HG02973 (cell line): Measurements from ENCODE around the gene WFDC2.

Experiments
- ATAC-seq: cut with Tn5 transposase; IDR thresholded peaks from one replicate; pipeline ENCODE4 v1.9.1; 2021; ENCODE audit warnings: moderate library complexity; ENCODE audit not compliant: unreplicated experiment

Gene WFDC2

DNA sequence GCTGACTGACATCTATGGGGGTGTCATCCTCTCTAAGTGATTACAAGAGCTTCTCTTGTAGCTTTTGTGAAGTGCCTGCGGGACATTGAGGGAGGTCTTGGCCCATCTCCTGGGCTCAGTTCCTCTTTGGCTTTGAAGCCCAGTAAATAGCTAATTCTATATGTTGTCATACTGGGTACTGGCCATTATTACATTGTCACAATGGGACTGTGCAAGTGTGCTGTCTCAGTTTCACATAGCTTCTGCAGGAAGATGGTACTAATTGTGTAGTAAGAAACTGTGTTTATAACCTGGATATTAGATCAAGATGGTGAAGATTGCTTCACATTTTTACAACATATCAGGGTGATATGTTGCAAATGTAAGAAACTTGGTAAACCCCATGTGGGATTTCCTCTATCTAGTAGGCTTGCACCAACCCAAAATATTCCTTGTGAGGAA, 26.0 kb downstream of the WFDC2 start:
- ATAC-seq = no peak

DNA sequence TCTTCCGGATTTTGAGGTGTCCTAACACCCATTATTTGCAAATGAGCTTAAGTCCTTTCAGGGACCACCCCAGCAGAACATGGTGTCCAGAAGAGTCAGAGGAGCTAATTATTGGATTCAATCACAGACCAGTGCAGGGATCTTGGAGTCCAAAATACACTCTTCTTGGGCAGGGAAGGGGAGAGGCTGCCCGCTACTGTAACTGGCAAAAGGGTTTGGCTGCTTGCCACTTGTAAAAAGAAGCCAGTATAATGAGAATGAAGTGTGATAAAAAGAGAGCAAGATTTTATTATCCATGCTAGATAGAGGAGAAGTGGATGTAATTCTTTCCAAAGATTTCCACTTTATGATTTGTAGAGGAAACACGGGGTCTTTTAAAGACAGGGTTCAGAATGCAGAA, 26.6 kb downstream of the WFDC2 start:
- no peak for ATAC-seq

DNA sequence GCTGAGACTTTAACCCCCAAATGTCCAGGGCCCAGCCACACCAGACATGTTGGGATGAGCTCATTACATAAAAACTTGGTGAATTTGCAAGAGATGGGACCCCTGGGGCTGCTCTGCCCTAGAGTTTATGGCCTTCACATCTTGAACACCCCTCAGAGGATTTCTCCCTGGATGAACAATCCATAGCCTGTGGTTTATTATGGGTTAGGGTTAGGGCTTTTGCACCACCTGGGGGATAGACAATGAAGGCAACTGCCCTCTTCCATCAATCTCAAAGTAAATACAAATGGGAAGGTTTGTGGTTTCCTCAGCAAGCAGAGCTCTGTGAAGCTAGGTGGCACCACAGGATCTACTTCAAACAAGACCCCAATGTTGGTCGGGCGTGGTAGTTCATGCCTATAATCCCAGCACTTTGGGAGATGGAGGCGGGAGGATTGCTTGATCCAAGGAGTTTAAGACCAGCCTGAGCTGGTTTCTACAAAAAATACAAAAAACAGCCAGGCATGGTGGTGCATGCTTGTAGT, 28.5 kb downstream of the WFDC2 start:
- ATAC-seq = no peak

DNA sequence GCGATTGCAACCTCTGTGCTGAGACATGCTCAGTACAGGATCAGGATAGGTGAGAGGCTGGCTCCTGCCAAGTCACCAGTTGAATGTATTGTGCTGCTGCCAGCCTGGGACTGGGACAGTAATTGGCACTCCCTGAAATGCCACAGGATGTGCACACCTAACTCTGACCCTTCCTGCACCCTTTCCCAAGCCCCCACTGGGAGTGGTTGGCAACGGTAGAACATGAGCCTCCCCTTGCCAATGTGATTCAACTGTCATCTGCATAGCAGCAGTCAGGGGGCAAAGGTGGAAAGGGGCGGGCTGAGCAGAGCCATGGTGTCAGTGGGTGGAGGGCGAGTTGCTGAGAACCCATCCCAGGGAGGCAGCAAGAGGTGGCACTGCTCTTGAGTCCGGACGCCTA, 30.5 kb downstream of the WFDC2 start:
- ATAC-seq = no peak

DNA sequence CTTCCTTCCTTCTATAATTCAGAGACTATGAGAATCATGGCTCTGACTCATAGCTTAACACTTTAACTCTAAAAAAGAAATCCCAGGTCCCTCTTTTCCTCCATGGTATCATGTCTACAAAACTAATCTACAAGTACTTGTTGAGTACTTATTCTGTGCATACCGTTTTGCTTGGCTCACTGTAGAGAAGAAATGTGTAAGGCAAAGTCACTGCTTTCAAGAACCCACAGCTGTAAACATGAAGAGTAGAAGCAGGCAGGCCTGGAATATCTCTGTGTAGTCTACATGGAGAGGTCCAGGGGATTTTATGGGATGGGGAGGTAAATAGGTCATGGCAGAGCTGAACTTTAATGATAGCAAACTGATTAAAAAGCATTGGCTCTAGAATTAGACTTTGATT, 32.0 kb downstream of the WFDC2 start:
- ATAC-seq = no peak

DNA sequence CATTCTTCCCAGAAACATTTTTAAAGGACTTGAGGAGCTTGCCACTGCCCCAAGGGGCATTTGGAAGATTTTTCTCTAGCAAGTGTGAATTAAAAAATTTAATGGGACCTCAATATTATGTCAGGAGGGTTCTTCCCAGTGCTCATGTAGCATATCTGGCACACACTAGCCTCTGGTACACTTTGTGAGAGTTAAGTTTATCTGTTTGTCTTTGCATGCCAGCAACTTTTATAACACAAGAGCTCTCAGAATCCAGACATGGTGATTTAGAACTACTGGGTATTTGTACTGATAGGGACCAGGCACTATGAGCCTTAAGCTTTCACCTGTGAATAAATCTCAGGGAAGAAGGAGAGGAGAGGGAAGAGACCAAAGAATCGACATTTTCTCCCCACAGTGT, 33.0 kb downstream of the WFDC2 start:
- ATAC-seq = no peak

DNA sequence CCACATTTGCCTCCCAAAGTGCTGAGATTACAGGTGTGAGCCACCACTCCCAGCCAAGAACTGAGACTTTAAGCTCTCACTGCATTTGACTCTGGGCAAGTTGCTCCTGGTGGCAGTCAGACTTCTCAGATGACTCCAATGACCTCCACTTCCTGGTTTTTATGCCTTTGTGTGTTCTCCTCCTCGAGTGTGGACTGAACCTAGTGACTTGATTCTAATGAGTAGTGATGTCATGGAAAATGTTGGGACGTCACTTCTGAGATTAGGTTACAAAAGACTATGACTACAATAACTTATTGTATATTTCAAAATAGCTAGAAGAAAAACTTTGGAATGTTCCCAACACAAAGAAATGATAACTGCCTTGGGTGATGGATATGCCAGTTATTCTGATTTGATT, 33.9 kb downstream of the WFDC2 start:
- ATAC-seq = no peak

DNA sequence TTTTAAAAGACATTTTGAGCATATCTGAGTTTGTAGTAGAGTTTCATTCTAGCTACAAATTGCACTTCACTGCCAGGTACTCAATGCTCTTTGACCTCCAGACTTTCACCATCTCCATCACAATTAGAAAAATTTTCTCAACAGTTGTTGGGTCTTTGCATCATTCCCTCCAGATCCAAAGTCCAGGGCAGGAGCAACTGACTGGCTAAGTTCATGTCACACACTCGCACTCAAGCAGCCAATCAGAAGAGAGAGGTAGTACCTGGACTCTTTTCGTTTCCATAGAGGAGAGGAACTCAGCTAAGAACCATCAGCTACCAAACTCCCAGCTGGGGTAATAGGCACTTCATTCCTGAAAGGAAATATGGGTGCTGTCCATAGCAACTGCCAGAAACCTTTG, 36.8 kb downstream of the WFDC2 start:
- no peak for ATAC-seq

DNA sequence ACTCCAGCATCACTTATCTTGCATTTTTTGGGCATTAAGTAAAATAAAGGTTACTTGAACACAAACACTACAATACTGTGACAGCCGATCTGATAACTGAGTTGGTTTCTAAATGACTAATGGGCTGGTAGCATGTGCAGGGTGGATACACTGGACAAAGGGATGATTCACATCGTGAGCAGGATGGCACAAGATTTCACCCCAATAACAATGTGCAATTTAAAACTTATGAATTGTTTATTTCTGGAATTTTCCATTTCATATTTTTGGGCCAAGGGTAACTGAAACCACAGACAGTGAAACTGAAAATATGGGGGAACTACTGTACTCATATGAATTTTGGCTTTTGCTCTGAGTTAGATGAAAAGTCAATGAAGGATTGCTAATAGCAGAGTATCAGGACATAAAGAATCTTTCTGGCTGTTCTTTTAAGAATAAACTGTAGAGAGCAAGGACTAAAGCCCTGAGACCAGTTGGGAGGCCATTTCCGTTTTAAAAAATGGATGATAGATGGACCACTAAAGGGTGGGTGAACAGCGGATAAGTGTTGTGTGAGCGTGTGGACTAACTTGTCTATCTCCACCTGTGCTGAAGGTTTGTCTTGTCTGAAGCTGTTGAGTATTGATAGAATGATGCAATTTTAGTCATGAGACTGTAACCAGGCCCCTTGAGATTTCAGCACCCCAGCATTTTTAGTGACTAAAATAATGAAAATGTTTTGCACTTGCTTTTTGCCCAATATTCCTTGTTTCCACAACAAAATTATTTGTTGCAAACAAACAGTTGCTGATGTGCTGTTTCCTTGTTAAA, 37.7 kb downstream of the WFDC2 start:
- no peak for ATAC-seq

DNA sequence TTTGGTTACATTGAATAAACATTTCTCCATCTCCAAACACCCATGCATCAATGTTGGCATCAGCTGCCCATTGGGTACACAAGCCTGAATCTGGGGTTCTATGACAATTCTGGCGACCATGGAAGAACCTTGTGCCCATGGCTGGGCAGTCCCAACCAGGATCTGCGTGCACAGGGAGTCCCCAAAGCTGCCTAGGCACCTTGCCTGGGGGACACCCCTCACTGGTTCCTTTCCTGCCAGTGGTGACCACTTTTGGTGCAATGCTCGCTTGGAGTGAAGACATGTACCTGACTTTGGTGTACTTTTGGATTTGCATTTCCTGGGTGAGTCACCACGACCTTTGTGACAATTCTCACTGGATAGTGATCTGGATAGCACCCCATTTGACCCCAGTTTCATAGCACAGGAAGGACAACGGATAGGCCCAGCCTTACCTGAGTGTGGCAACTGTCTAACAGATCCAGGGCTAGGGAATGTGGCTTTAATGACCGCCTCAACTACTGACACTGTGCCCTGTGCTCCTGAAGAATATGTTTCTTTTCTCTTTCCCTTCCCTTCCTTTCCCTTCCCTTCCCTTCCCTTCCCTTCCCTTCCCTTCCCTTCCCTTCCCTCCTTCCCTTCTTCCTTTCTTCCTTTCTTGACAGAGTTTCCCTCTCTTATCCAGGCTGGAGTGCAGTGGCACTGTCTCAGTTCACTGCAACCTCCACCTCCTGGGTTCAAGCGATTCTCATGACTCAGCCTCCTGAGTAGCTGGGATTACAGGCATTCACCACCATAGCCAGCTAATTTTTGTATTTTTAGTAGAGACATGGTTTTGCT, 38.7 kb downstream of the WFDC2 start:
- ATAC-seq = no peak

DNA sequence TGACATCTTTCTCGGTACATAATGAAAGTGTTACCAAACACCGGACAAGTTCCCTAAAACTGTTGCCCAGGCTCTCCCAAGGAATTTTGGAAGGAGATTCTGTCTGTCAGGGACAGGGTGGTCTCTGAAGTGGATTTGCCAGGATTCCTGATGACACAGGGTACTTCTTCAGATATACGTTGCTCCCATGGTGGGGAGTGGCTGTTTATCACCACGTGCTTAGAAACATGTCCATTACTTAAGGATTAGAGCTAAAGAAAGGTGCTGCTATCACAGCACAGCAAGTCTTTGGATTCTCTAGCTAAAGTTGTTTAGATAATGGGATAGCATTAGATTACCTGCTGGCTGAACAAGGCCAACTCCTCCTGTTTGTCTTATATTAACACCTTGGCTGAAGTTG, 39.5 kb downstream of the WFDC2 start:
- ATAC-seq = no peak

DNA sequence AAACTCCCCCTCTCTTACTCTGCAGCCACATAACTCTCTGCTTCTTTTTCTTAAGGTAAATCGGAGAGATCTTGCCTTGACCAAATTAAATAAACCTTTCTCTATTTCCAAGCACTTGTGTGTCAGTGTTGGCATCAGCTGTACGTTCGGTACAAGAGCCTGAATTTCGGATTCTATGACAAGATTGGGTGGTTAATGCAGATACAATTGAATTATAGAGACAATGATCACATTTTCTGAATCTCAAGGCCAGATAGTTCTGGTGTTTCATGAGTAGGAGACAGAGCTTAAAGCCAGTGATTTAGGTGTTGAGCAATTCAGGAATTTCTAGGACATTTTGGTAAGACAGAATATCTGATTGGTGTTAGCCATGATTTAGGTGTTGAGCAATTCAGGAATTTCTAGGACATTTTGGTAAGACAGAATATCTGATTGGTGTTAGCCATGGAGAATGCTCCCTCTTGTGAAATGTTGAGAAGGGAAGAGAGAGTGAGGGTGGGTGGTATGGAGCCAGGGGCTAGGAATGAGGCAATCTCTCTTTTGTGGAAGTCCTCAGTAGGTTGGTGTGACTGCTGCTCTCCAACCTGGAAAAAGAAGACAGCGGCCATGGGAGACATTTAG, 40.8 kb downstream of the WFDC2 start:
- ATAC-seq = no peak

DNA sequence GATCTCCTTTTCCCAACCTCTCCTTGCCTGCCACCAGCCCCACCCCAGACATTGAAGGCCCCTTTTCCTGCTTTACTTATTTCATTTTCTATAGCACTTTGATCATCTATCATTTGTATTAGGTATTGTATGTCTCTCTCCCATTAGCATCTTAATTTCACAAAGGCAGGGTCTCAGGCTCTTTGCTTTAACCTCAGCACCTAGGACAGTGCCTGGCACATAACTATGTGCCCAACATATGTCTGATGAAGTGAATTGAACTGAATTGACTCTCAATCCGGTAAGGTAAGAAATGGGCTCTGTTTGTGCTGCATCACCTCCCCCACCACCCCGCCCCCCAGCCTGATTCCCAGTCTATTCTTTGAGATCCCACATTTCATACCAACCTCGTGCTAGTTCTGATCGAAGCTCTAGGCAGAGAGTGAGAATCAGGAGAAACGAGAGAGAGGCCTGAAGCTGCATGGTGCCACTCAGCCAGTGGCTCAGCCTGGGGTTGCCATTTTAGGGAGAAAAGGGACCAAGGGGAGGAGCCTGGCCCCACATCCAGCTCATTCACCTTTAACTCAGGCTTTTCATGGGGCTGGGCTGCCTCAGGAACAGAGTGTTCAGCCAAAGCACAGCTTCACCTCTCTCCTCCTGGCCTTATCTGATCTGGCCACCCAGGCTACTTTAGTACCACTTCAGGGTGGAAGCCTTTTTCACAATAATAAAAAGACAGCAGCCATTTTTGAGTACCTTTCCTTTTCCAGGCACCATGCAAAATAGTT, 45.8 kb downstream of the WFDC2 start, which contains the start of gene SPINT3:
Gene SPINT3 (minus strand): TSS at position 476 of the 767 bp plus-strand sequence. CDS start 14 bp downstream, at position 462.
- no peak for ATAC-seq

DNA sequence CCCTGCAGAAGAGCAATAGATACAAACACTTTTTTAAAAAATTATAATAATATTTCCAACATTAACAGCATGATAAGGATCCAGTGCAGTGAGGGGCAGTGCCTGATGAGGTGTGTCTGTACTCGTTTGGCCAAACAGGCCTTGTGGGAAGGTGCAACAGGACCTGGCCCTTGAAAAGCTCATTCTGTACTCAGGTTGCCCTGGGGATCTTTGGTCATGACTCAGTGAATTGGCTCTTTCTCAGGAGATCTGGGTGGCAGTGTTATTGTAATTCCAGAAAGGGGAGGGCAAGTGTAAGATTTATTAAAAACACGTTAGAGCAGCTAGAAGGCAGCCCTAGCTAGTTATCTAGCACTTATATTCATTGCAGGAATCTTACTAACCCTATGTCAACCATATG, 48.7 kb downstream of the WFDC2 start:
- no peak for ATAC-seq

DNA sequence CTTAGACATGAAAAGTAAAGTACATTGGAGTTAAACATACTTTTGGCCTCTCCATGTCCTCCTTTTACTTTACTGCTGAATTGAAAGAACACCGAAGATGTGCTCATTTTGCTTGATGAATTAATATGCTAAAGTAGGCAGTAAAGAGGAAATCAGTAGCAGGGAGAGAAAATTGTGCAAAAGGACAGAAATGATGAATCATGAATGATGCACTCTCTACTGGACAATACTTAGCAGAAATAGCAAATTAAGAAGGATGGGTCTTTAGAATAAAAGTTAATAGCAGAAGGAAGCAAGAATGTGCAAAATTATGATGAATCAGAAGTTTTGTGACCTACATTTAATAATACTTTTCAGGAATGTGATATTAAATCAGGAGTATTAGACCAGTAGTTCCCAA, 54.3 kb downstream of the WFDC2 start:
- no peak for ATAC-seq

DNA sequence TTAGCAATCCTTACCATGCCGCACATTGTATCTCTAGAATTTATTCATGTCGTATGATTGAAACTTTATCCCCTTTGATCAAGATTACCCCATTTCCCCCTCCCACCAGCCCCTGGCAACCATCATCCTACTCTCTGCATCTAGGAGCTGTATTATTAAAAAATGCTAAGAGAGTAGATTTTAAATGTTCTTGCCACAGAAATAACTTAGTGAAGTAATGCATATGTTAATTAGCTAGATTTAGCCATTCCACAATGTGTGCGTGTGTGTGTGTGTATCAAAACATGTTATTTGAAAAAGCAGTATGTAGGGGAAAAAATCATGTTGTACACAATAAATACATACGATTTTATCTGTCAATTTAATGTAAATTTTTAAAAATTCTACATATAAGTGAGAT, 57.7 kb downstream of the WFDC2 start:
- ATAC-seq = no peak
